Hematopoietic multipotent progenitor cell treated with erythropoietin and hydrocortisone succinate and interleukin-3 and kit ligand, for 8 days (in vitro differentiated cells): ENCODE data around the gene PHETA1.
A peak's percentile ranks its signal among the peaks of the same experiment; 100 is the strongest.
"Not testable (repeated sequence)": the region's sequence is repeated elsewhere in the genome, so short reads cannot be mapped to it uniquely, and the experiment has no call there.

Experiments
- DNase-seq: peaks from one replicate; pipeline ENCODE4 v3.0.0-alpha.2; 2015

Gene PHETA1

GRCh38 chr12:111405149-111405858 is 36.4 kb upstream of the PHETA1 start:
- DNase-seq, result peak; percentile 98

- peak; percentile 78 for DNase-seq
These were observed 35.7 kb upstream of the PHETA1 start for GRCh38 chr12:111404362-111405148.

GRCh38 chr12:111402490-111402824 is 33.6 kb upstream of the PHETA1 start:
- DNase-seq, result not testable (repeated sequence)

GRCh38 chr12:111401167-111401605 is 32.3 kb upstream of the PHETA1 start:
- peak; percentile 47 for DNase-seq

- not testable (repeated sequence) for DNase-seq
These were observed 31.0 kb upstream of the PHETA1 start for GRCh38 chr12:111399741-111400404.

GRCh38 chr12:111398530-111398929 is 29.6 kb upstream of the PHETA1 start:
- DNase-seq, result no peak

- peak; percentile 84 for DNase-seq
These were observed 28.0 kb upstream of the PHETA1 start for GRCh38 chr12:111396726-111397445.

- not testable (repeated sequence) for DNase-seq
These were observed 27.4 kb upstream of the PHETA1 start for GRCh38 chr12:111396271-111396670.

GRCh38 chr12:111395336-111396187 is 26.7 kb upstream of the PHETA1 start:
- DNase-seq, result no peak

GRCh38 chr12:111394480-111394879 is 25.6 kb upstream of the PHETA1 start:
- DNase-seq, result no peak

GRCh38 chr12:111393700-111394300 is 24.9 kb upstream of the PHETA1 start:
- no peak for DNase-seq

GRCh38 chr12:111390910-111391309 is 22.0 kb upstream of the PHETA1 start:
- no peak for DNase-seq

- no peak for DNase-seq
These were observed 20.7 kb upstream of the PHETA1 start for GRCh38 chr12:111389635-111390034.

- no peak for DNase-seq
These were observed 18.9 kb upstream of the PHETA1 start for GRCh38 chr12:111387747-111388323.

GRCh38 chr12:111386885-111387284 is 18.0 kb upstream of the PHETA1 start:
- no peak for DNase-seq

- no peak for DNase-seq
These were observed 15.7 kb upstream of the PHETA1 start for GRCh38 chr12:111384596-111384995.

GRCh38 chr12:111379942-111380554 is 11.2 kb upstream of the PHETA1 start:
- no peak for DNase-seq

GRCh38 chr12:111377440-111377839 is 8.5 kb upstream of the PHETA1 start:
- DNase-seq, result no peak

GRCh38 chr12:111373231-111373630 is 4.3 kb upstream of the PHETA1 start:
- DNase-seq, result not testable (repeated sequence)

GRCh38 chr12:111369496-111370220 is 763 bp upstream of the PHETA1 start:
- no peak for DNase-seq
